ENCODE measurements around the gene SMYD3.

Gene SMYD3

GRCh38 chr1:245877976-245878375 lies 629.1 kb downstream of the SMYD3 start:
- TF ChIP-seq CTCF (conservative IDR thresholded peaks at IDR 0.05; ENCODE audit: low read depth, low read length): no peak
- H3K36me3 ChIP-seq (ENCODE audit: insufficient read depth): no peaks in the 10 kb centered on the region
- H3K4me1 ChIP-seq (ENCODE audit: low read depth, poor library complexity, severe bottlenecking): no peaks in the 10 kb centered on the region
- H4K20me1 ChIP-seq (ENCODE audit: insufficient read depth): no peaks in the 10 kb centered on the region
- H2AFZ ChIP-seq (ENCODE audit: low read depth): no peak overlapping the region
- no peaks in the 10 kb centered on the region for H3K79me2 ChIP-seq (ENCODE audit: insufficient read depth, low read depth)
- no peak overlapping the region for H3K27ac ChIP-seq
- no peak overlapping the region for H3K9ac ChIP-seq
- no peaks in the 10 kb centered on the region for H3K27me3 ChIP-seq (ENCODE audit: insufficient read depth, low read depth)
- no peak overlapping the region for H3K4me3 ChIP-seq (IDR thresholded peaks at IDR 0.05; ENCODE audit: insufficient read depth, low read depth, low read length)
- no peak overlapping the region for H3K4me2 ChIP-seq

- H3K27ac ChIP-seq: no peak overlapping the region
- no peaks in the 10 kb centered on the region for H4K20me1 ChIP-seq (ENCODE audit: insufficient read depth)
- H3K9ac ChIP-seq: no peak overlapping the region
- no peak overlapping the region for H3K4me2 ChIP-seq
- no peak overlapping the region for H3K4me3 ChIP-seq (IDR thresholded peaks at IDR 0.05; ENCODE audit: insufficient read depth, low read depth, low read length)
- no peak overlapping the region for H2AFZ ChIP-seq (ENCODE audit: low read depth)
- no peak for TF ChIP-seq CTCF (conservative IDR thresholded peaks at IDR 0.05; ENCODE audit: low read depth, low read length)
- no peaks in the 10 kb centered on the region for H3K27me3 ChIP-seq (ENCODE audit: insufficient read depth, low read depth)
- no peaks in the 10 kb centered on the region for H3K4me1 ChIP-seq (ENCODE audit: low read depth, poor library complexity, severe bottlenecking)
- no peaks in the 10 kb centered on the region for H3K36me3 ChIP-seq (ENCODE audit: insufficient read depth)
- no peaks in the 10 kb centered on the region for H3K79me2 ChIP-seq (ENCODE audit: insufficient read depth, low read depth)
Measured at GRCh38 chr1:245876586-245876985, 630.5 kb downstream of the SMYD3 start.

GRCh38 chr1:245875581-245876261 lies 631.4 kb downstream of the SMYD3 start:
- Histone ChIP-seq H4K20me1 (ENCODE audit: insufficient read depth) (no peaks in the 10 kb centered on the region), H2AFZ (ENCODE audit: low read depth) (no peak overlapping the region), H3K4me1 (ENCODE audit: low read depth, poor library complexity, severe bottlenecking) (no peaks in the 10 kb centered on the region), H3K36me3 (ENCODE audit: insufficient read depth) (no peaks in the 10 kb centered on the region), H3K27ac (no peak overlapping the region), H3K4me3 (IDR thresholded peaks at IDR 0.05; ENCODE audit: insufficient read depth, low read depth, low read length) (no peak overlapping the region), H3K27me3 (ENCODE audit: insufficient read depth, low read depth) (no peaks in the 10 kb centered on the region), H3K79me2 (ENCODE audit: insufficient read depth, low read depth) (no peaks in the 10 kb centered on the region), H3K9ac (no peak overlapping the region), H3K4me2 (no peak overlapping the region)
- TF ChIP-seq CTCF (conservative IDR thresholded peaks at IDR 0.05; ENCODE audit: low read depth, low read length): no peak

- Histone ChIP-seq H3K4me1 (ENCODE audit: low read depth, poor library complexity, severe bottlenecking) (no peaks in the 10 kb centered on the region), H4K20me1 (ENCODE audit: insufficient read depth) (no peaks in the 10 kb centered on the region), H3K36me3 (ENCODE audit: insufficient read depth) (no peaks in the 10 kb centered on the region), H3K79me2 (ENCODE audit: insufficient read depth, low read depth) (no peaks in the 10 kb centered on the region), H2AFZ (ENCODE audit: low read depth) (no peak overlapping the region), H3K4me2 (no peak overlapping the region), H3K27me3 (ENCODE audit: insufficient read depth, low read depth) (no peaks in the 10 kb centered on the region), H3K9ac (no peak overlapping the region), H3K4me3 (IDR thresholded peaks at IDR 0.05; ENCODE audit: insufficient read depth, low read depth, low read length) (no peak overlapping the region), H3K27ac (no peak overlapping the region)
- TF ChIP-seq CTCF (conservative IDR thresholded peaks at IDR 0.05; ENCODE audit: low read depth, low read length): no peak
Measured at GRCh38 chr1:245874942-245875580, 632.0 kb downstream of the SMYD3 start.
